GM18499 (cell line): ENCODE measurements around the gene PRAME.
"Not testable (repeated sequence)": the region's sequence is repeated elsewhere in the genome, so short reads cannot be mapped to it uniquely, and the experiment has no call there.

Experiments
- ATAC-seq: cut with Tn5 transposase; IDR thresholded peaks from one replicate; pipeline ENCODE4 v1.9.1; 2021; ENCODE audit warnings: moderate number of reproducible peaks; ENCODE audit not compliant: insufficient read depth, unreplicated experiment

PRAME gene, protein sequence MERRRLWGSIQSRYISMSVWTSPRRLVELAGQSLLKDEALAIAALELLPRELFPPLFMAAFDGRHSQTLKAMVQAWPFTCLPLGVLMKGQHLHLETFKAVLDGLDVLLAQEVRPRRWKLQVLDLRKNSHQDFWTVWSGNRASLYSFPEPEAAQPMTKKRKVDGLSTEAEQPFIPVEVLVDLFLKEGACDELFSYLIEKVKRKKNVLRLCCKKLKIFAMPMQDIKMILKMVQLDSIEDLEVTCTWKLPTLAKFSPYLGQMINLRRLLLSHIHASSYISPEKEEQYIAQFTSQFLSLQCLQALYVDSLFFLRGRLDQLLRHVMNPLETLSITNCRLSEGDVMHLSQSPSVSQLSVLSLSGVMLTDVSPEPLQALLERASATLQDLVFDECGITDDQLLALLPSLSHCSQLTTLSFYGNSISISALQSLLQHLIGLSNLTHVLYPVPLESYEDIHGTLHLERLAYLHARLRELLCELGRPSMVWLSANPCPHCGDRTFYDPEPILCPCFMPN

GRCh38 chr22:22558972-22559603 lies at the start of gene PRAME:
Gene PRAME (minus strand): TSS chr22:22559265. CDS start chr22:22556832, 2,433 bp downstream.
- no peak for ATAC-seq

- ATAC-seq = not testable (repeated sequence)
These were observed 49.0 kb upstream of the PRAME start for GRCh38 chr22:22608022-22608421.

GRCh38 chr22:22605074-22605404 lies 46.0 kb upstream of the PRAME start:
- no peak for ATAC-seq

- no peak for ATAC-seq
These were observed 45.4 kb upstream of the PRAME start for GRCh38 chr22:22604326-22605073.

- no peak for ATAC-seq
These were observed 44.4 kb upstream of the PRAME start for GRCh38 chr22:22603470-22603947.

- no peak for ATAC-seq
These were observed 41.6 kb upstream of the PRAME start for GRCh38 chr22:22600531-22601261.

- ATAC-seq = no peak
These were observed 40.2 kb upstream of the PRAME start for GRCh38 chr22:22599248-22599647.

DNA sequence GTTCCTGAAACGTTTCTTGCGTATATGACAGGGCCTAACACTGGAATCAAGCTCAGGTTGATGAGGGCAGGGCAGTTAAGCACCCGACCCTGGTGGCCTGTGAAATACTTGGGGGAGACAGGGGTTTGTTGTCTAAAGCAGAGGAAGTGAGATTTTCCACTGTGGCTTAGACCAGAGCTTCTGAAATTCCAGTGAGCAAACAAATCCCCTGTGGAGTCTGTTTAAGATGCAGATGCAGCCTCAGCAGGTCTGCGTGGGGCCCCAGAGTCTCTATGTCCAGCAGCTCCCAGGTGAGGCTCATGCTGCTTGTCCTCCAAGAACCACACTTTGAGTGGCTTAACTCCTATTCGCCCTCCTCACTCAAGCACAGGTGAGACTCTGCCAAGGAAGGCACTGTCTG lies 39.1 kb upstream of the PRAME start:
- ATAC-seq = no peak

GRCh38 chr22:22595001-22595835 lies 36.2 kb upstream of the PRAME start:
- no peak for ATAC-seq

DNA sequence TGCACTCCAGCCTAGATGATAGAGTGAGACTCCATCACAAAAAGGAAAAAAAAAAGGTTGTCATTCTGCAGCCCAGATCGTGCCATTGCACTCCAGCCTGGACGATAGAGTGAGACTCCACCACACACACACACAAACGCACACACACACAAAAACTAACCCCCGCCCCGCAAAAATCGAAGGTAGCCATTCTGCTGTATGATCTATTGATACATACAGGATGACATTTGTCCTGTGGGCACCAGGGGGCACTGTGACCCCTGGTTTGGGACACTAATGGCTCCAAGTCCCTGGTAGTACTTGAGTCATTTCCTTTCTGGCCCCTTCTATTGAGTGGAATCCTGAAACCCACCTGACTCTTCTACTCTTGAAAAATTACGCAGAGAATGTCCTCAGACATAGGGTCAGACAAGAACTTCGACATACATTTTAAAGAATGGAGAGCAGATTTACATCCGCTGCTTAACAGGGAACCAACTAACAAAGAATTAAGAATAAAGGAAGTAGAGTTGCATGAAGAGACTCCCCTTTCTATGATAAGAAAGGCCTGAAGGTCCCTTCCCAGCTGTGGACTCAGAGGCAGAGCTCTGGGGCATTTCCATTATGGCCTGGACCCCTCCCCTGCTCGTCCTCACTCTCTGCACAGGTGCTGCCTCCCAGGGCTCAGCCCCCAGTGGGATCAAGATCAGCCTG lies 35.0 kb upstream of the PRAME start:
- ATAC-seq = no peak

GRCh38 chr22:22593250-22593649 lies 34.2 kb upstream of the PRAME start:
- ATAC-seq = no peak

DNA sequence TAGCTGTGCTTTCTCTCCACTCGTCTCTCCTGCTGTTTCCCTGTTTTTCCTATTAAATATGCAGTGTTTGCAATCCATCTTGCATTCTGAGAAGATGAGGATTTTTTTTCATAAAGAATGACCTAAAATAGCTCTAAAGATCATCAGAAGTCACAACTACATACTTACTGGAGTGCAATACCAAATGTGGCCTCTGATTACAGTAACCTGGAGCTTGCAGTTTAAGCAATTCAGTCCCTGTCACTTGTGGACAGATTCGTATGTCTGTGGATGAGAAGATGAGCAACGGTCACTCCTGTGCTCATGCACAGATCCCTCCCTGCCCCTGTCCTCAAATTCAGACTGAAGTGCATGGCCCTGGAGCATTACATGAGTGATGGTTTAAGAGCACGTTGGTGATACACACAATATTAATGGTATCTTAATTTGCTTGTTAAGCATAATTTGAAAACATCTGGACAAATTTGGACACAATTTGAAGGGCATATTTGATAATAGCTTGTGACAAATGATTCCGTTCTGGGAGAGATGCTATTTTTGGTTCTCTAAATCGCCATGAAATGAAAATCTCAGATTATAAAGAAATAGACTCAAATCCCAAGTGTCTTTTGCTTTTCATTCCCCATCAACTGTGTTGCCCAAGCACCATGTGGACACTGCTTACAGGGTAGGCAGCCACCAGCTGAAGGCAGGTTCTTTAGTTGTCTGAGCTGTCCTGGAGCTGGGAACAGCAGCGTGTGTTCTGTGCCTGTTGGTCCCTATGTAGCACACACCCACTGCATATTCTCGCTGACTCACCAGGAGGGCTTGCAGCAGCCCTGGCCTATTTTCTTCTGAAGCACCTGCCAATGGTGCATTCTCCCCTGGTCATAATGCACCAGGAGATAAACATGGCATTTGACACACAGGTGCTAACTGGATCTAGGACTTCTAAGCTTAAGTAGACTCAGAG lies 32.6 kb upstream of the PRAME start:
- no peak for ATAC-seq

- ATAC-seq = no peak
These were observed 31.2 kb upstream of the PRAME start for GRCh38 chr22:22590136-22590891.

GRCh38 chr22:22588485-22589164 lies 29.6 kb upstream of the PRAME start:
- no peak for ATAC-seq

DNA sequence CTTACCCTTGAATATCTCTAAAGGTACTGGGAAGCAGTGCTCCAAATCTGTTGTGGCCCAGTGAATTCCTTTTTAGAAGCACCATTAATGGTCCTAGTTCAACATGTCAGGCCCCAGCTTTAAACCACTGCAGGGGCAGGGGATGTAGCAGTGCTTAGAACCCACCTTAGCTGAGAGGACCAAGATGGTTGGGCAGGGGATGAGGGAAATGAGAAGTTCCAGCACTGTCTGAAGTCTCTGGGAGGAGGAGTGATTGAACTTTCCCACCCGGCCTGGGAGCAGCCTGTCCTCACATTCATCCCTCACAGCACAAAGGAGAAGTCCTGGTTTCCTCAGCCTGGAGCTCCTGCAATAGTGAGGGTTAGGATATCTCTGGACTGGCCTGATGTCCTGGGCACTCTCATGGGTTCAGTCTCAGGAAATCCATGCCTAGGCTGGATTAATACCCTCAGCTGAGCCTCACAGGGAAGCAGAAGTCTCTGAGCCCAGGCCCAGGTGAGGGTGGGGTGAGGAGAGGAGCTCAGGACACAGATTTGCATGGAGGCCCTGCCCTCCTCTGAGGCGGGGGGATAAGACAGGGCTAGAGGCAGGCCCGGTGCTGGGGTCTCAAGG lies 28.6 kb upstream of the PRAME start:
- no peak for ATAC-seq

- ATAC-seq = no peak
These were observed 25.7 kb upstream of the PRAME start for GRCh38 chr22:22584722-22585121.
